HepG2 (cell line): ENCODE results near the gene TMEM87B. TPM values are rescaled to one million over a fixed set of nuclear protein-coding genes. Genes with fewer than 3 reads are reported as not detected.

ENCODE experiments used
- ARID2 ChIP-seq: sonication (generic); formaldehyde crosslinking; IDR thresholded peaks from 2 replicates; pipeline ENCODE4 v1.8.1; 2022; ENCODE audit warnings: mild to moderate bottlenecking, missing genetic modification reagents, borderline replicate concordance
- CENPBD1 ChIP-seq: sonication (generic); formaldehyde crosslinking; IDR thresholded peaks from 2 replicates; pipeline ENCODE4 v1.8.0; 2022; ENCODE audit warnings: missing genetic modification reagents, low read depth, mild to moderate bottlenecking, borderline replicate concordance
- EED ChIP-seq: sonication (generic); formaldehyde crosslinking; IDR thresholded peaks from 2 replicates; pipeline ENCODE4 v1.5.0; 2020; ENCODE audit warnings: mild to moderate bottlenecking, missing genetic modification reagents
- FOXA1 ChIP-seq, 2 experiments: fragments of 450-650 bp in 1 of 2; sonication (generic) in 1 of 2; formaldehyde crosslinking in 1 of 2; IDR thresholded peaks; 2 replicates each; pipeline versions ENCODE4 v1.4.0 to v1.6.1; 2016 to 2020; ENCODE audit warnings: missing genetic modification reagents in 1 of 2
- GMEB1 ChIP-seq: sonication (generic); formaldehyde crosslinking; IDR thresholded peaks from 2 replicates; pipeline ENCODE4 v1.5.1; 2020; ENCODE audit warnings: missing genetic modification reagents, mild to moderate bottlenecking, borderline replicate concordance
- HBP1 ChIP-seq: IDR thresholded peaks from 2 replicates; pipeline ENCODE4 v1.6.1; 2016; ENCODE audit warnings: low read depth, control low read depth
- HOXA9 ChIP-seq: sonication (generic); formaldehyde crosslinking; IDR thresholded peaks from 2 replicates; pipeline ENCODE4 v1.8.1; 2022; ENCODE audit warnings: missing genetic modification reagents, mild to moderate bottlenecking, moderate library complexity, borderline replicate concordance
- RBM39 ChIP-seq: fragments of 200-400 bp; formaldehyde crosslinking; IDR thresholded peaks from one replicate; pipeline ENCODE4 v1.6.1; 2018; ENCODE audit warnings: antibody characterized with exemption, mild to moderate bottlenecking, low read depth, low read length; ENCODE audit not compliant: poor library complexity, severe bottlenecking
- SETDB1 ChIP-seq: sonication (generic); formaldehyde crosslinking; IDR thresholded peaks from 2 replicates; pipeline ENCODE4 v1.5.1; 2020; ENCODE audit warnings: missing genetic modification reagents, mild to moderate bottlenecking, borderline replicate concordance
- ZBTB37 ChIP-seq: sonication (generic); formaldehyde crosslinking; IDR thresholded peaks from 2 replicates; pipeline ENCODE4 v1.4.0; 2020; ENCODE audit warnings: mild to moderate bottlenecking, missing genetic modification reagents
- ZNF124 ChIP-seq: sonication (generic); formaldehyde crosslinking; IDR thresholded peaks from 2 replicates; pipeline ENCODE4 v1.4.0; 2020; ENCODE audit warnings: missing genetic modification reagents
- ZNF263 ChIP-seq: sonication (generic); formaldehyde crosslinking; IDR thresholded peaks from 2 replicates; pipeline ENCODE4 v1.4.0; 2020; ENCODE audit warnings: missing genetic modification reagents
- ZNF547 ChIP-seq: sonication (generic); formaldehyde crosslinking; IDR thresholded peaks from 2 replicates; pipeline ENCODE4 v1.5.1; 2020; ENCODE audit warnings: mild to moderate bottlenecking, missing genetic modification reagents
- ZNF605 ChIP-seq: sonication (generic); formaldehyde crosslinking; IDR thresholded peaks from 2 replicates; pipeline ENCODE4 v1.8.0; 2022; ENCODE audit warnings: mild to moderate bottlenecking, missing genetic modification reagents
- ZNF660 ChIP-seq: sonication (generic); formaldehyde crosslinking; IDR thresholded peaks from 2 replicates; pipeline ENCODE4 v1.5.1; 2020; ENCODE audit warnings: mild to moderate bottlenecking, low read depth, missing genetic modification reagents, borderline replicate concordance
- ZNF776 ChIP-seq: sonication (generic); formaldehyde crosslinking; IDR thresholded peaks from 2 replicates; pipeline ENCODE4 v1.4.0; 2020; ENCODE audit warnings: mild to moderate bottlenecking, missing genetic modification reagents
- polyA plus RNA-seq, 8 experiments: library from polyadenylated mRNA; depleted of rRNA in 3 of 8; stranded (reverse) in 7 of 8; unstranded in 1 of 8; fragments of >200 nt; fragmentation: Illumina TruSeq in 4 of 8; extraction: Trizol in 4 of 8; gene quantifications; 2 replicates each; pipeline versions ENCODE4 v1.2.1 to v1.2.3, GENCODE V29; 2011 to 2016; ENCODE audit warnings: low read depth in 4 of 8, missing spikeins in 1 of 8, mixed read lengths in 1 of 8; ENCODE audit not compliant: insufficient read depth in 1 of 8
- total RNA-seq, 5 experiments: library from RNA; depleted of rRNA; stranded (reverse); fragments of >200 nt; fragmentation: Illumina TruSeq; extraction: Trizol; gene quantifications; 2 replicates each; pipeline ENCODE4 v1.2.3, GENCODE V29; 2016; ENCODE audit warnings: low read depth in 1 of 5

Gene TMEM87B
- total and polyA plus RNA-seq, 2 of the 13 experiments (the other 11 are each of a cell fraction or from before 2014, with no cell fraction given), result 15.1 to 16.2 TPM

GRCh38 chr2:112168422-112169124, 113.5 kb downstream of the TMEM87B start (continued):
- TF ChIP-seq HOXA9 (CRISPR knock-in tag) (no peak), SETDB1 (CRISPR knock-in tag) (no peak), ZNF124 (CRISPR knock-in tag) (no peak), HBP1 (no peak), ZNF660 (CRISPR knock-in tag) (no peak), RBM39 (no peak), ZNF263 (no peak), ZBTB37 (peak; percentile 41; the same call in 1 of the 2 replicates), ZNF605 (CRISPR knock-in tag) (no peak), ARID2 (CRISPR knock-in tag) (0 out of 2 replicates have a peak, but pooled peaks have one; percentile 38), FOXA1 (IDR thresholded peaks at IDR 0.05) (no peak), FOXA1 (CRISPR knock-in tag; IDR thresholded peaks at IDR 0.05) (0 out of 2 replicates have a peak, but pooled peaks have one; percentile 17), ZNF547 (CRISPR knock-in tag) (peak; percentile 36; the same call in 1 of the 2 replicates), CENPBD1 (CRISPR knock-in tag) (0 out of 2 replicates have a peak, but pooled peaks have one; percentile 9), ZNF776 (CRISPR knock-in tag) (no peak), GMEB1 (CRISPR knock-in tag) (no peak), EED (CRISPR knock-in tag) (0 out of 2 replicates have a peak, but pooled peaks have one; percentile 51)
- TF ChIP-seq, all 625 proteins: peak for 29
